Measurements from ENCODE around the gene MINDY3.

Gene MINDY3

DNA sequence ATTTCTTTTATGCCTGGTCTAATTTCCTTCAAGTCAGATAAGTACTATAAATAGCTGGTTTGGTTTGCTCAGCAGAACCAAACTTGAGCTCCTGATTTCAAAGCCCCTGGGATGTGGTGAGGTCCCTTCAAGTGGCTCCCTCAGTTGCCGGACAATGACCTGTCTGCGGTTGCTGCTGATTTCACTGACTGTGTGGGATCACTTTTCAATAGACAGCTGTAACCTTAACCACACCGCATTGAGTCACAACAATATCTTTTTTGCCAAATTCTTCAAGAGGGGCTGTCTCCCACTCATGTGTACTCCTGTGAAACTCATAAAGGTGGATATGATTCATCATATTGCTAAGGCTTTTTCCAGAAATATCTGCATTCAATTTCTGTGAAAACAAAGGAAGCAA, 117.5 kb downstream of the MINDY3 start:
- Histone ChIP-seq H3K9ac (no peak overlapping the region), H3K27ac (no peak overlapping the region), H3K36me3 (no peaks in the 10 kb centered on the region), H4K20me1 (no peaks in the 10 kb centered on the region), H3K4me3 (no peak overlapping the region), H3K4me2 (no peak overlapping the region), H3K9me3 (replicated peaks in 1 of 11) (no peaks in the 10 kb centered on the region), H3K4me1 (peaks cover 0 to 18% (median 16%) of the 10 kb centered on the region in 10 experiments; a peak in 12 of 20 replicates), H3K27me3 (no peaks in the 10 kb centered on the region)
- TF ChIP-seq Cebpa-rat (IDR thresholded peaks at IDR 0.05): no peak

DNA sequence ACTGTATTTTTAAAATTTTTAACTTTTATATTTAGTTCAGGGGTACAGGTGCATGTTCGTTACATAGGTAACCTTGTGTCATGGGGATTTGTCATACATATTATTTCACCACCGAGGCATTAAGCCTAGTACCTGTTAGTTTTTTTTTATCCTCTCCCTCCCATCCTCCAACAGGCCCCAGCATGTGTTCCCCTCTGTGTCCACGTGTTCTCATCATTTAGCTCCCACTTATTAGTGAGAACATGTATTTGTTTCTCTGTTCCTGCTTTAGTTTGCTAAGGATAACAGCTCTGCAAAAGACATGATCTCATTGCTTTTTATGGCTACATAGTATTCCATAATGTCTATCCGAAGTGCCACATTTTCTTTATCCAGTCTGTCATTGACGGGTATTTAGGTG, 118.2 kb downstream of the MINDY3 start:
- Histone ChIP-seq H3K4me1 (peaks cover 0 to 10% (median 9%) of the 10 kb centered on the region in 10 experiments; a peak in 12 of 20 replicates), H3K4me3 (no peak overlapping the region), H3K27ac (no peak overlapping the region), H3K4me2 (no peak overlapping the region), H3K9me3 (replicated peaks in 1 of 11) (0 out of 22 replicates have a peak, but pooled peaks cover 0 to 4% (median 0%) of the 10 kb centered on the region in 11 experiments), H3K9ac (no peak overlapping the region), H4K20me1 (no peaks in the 10 kb centered on the region), H3K27me3 (no peaks in the 10 kb centered on the region), H3K36me3 (no peaks in the 10 kb centered on the region)
- TF ChIP-seq Cebpa-rat (IDR thresholded peaks at IDR 0.05): no peak

DNA sequence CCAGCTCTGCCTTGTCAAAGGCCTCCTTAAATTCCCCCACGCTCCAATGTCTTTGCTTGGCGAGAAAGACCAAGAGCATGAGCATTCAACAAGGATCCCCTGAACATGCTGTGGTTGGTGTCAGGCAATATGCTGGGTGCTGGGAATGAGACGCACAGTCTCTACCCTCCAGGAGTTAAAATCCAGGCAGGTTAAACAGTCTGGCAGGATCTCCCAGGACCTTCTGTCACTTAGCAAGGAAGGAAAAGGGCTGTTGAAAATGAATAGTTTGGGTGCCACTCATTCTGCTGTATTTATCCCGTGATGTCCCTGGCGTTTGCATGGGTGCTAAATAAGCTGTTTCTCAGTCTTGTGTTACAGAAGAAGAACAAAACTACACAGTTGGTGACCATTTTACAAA, 118.7 kb downstream of the MINDY3 start:
- Histone ChIP-seq H4K20me1 (no peaks in the 10 kb centered on the region), H3K9ac (no peak overlapping the region), H3K9me3 (replicated peaks in 1 of 11) (0 out of 22 replicates have a peak, but pooled peaks cover 0 to 4% (median 0%) of the 10 kb centered on the region in 11 experiments), H3K4me2 (no peak overlapping the region), H3K4me1 (peaks cover 0 to 5% (median 4%) of the 10 kb centered on the region in 10 experiments; a peak in 12 of 20 replicates), H3K4me3 (no peak overlapping the region), H3K27me3 (no peaks in the 10 kb centered on the region), H3K36me3 (no peaks in the 10 kb centered on the region), H3K27ac (no peak overlapping the region)
- no peak for TF ChIP-seq Cebpa-rat (IDR thresholded peaks at IDR 0.05)

DNA sequence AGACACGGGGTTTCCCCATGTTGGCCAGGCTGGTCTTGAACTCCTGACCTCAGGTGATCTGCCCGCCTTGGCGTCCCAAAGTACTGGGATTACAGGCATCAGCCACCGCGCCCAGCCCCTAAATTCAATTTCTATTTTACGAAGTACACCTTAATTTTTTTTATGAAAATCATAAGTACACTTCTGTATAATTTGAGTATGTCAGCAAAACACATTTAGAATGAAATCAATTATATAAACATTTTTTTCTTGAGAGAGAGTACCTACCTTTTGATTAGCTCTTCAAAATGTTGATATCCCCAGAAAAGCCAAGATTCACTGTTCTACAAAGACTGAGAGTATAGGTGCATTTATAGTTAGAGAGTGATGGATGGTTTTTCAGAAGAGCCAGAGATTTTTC, 120.0 kb downstream of the MINDY3 start:
- Histone ChIP-seq H3K4me3 (no peak overlapping the region), H3K27ac (no peak overlapping the region), H3K27me3 (no peaks in the 10 kb centered on the region), H3K36me3 (no peaks in the 10 kb centered on the region), H3K9me3 (replicated peaks in 1 of 11) (0 out of 22 replicates have a peak, but pooled peaks cover 0 to 4% (median 0%) of the 10 kb centered on the region in 11 experiments), H4K20me1 (no peaks in the 10 kb centered on the region), H3K4me2 (no peak overlapping the region), H3K4me1 (no peaks in the 10 kb centered on the region), H3K9ac (no peak overlapping the region)
- TF ChIP-seq Cebpa-rat (IDR thresholded peaks at IDR 0.05): no peak

DNA sequence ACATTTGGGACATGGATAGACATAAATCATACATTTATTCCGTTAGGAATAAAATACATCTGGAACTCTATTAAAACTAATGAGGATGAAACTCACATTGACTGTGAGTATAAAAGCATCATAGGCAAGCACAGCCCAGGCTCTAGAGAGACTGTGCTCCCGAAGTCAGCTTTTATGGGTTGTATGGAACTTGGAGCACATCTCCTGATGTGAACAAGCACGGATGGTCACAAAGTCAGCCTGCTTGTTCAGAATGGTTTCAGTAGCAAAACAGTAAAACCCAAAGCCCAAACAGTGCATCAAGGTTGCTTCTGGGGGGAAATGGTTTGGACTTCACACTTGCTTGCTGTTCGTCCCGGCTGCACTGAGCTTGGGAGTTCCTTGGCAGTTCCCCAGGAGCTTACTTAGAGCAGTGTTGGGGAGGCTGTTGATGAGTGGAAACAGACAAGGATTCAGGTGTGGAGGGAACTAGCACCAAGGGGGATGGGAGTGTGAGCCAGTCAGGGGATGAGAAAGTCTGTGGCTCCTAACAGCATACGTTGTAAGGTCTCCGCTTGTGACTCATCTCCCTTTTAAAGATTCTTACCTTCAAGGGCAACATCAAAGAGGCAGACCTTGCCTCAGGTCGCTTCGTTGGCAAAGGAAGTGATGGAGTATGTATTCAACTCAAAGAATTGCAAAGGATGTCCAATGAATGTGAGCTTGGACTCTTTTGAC, 120.9 kb downstream of the MINDY3 start:
- Histone ChIP-seq H3K4me3 (no peak overlapping the region), H4K20me1 (no peaks in the 10 kb centered on the region), H3K4me2 (no peak overlapping the region), H3K36me3 (no peaks in the 10 kb centered on the region), H3K9me3 (replicated peaks in 1 of 11) (0 out of 22 replicates have a peak, but pooled peaks cover 0 to 4% (median 0%) of the 10 kb centered on the region in 11 experiments), H3K27ac (no peak overlapping the region), H3K9ac (no peak overlapping the region), H3K27me3 (no peaks in the 10 kb centered on the region), H3K4me1 (no peaks in the 10 kb centered on the region)
- TF ChIP-seq Cebpa-rat (IDR thresholded peaks at IDR 0.05): no peak

DNA sequence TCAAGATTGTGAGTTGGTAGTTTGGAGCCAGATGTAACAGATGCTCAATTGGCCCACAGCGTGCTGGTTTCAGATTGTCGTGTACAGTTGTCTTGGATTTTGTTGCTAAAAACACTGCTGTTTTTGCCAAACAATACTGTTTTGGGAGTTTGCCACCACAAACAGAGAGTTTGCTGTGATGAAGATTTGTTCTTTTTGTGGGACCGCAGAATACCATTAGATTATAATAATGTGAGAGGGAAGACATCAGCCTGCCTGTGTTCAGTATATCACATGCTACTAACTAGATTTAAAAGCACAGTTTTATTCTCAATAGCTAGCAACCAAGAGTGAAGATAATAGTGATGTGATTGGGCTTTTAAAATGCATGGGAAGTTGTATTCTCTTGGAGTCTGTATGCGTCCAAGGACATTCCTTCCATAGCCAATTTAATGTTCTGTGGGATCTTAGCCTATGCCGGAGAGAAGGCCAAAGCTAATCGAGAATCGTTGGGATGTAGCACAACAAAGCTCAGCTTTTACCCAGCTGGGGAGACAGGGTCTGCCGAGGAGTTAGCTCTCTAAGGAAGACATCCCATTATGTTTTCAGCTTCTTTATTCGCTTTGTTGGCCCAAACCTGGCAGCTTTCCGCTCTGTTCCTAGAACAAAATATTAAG, 121.9 kb downstream of the MINDY3 start:
- Histone ChIP-seq H3K4me3 (no peak overlapping the region), H3K9me3 (replicated peaks in 1 of 11) (peaks cover 0 to 4% (median 0%) of the 10 kb centered on the region in 11 experiments; a peak in 4 of 22 replicates), H3K9ac (no peak overlapping the region), H3K27me3 (no peaks in the 10 kb centered on the region), H3K36me3 (no peaks in the 10 kb centered on the region), H3K27ac (no peak overlapping the region), H4K20me1 (no peaks in the 10 kb centered on the region), H3K4me1 (no peaks in the 10 kb centered on the region), H3K4me2 (no peak overlapping the region)
- no peak for TF ChIP-seq Cebpa-rat (IDR thresholded peaks at IDR 0.05)

DNA sequence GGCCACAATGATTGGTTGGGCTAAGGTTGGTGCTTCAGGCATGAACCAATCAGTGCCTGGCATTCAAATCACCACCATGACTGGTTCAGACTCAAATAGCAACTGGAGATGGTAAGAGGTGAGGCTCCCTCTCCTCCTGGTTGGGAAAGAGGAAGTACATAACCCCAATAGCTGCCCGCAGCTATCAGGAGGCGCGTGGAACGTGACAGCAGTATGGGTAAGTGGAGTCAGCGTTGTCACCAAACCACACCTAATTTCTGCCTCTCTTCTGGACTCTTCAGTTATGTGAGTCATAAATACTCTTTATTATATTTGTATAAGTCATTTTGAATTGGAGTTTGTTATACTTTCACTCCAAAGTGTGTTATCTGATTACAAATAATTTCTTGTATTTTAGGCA, 122.7 kb downstream of the MINDY3 start:
- TF ChIP-seq Cebpa-rat (IDR thresholded peaks at IDR 0.05): no peak
- H3K4me2 ChIP-seq: no peak overlapping the region
- no peaks in the 10 kb centered on the region for H4K20me1 ChIP-seq
- H3K4me3 ChIP-seq: no peak overlapping the region
- H3K9ac ChIP-seq: no peak overlapping the region
- H3K27me3 ChIP-seq: no peaks in the 10 kb centered on the region
- H3K9me3 ChIP-seq (replicated peaks in 1 of 11): peaks cover 0 to 8% (median 0%) of the 10 kb centered on the region in 11 experiments; a peak in 4 of 22 replicates
- no peaks in the 10 kb centered on the region for H3K36me3 ChIP-seq
- H3K4me1 ChIP-seq: no peaks in the 10 kb centered on the region
- no peak overlapping the region for H3K27ac ChIP-seq

DNA sequence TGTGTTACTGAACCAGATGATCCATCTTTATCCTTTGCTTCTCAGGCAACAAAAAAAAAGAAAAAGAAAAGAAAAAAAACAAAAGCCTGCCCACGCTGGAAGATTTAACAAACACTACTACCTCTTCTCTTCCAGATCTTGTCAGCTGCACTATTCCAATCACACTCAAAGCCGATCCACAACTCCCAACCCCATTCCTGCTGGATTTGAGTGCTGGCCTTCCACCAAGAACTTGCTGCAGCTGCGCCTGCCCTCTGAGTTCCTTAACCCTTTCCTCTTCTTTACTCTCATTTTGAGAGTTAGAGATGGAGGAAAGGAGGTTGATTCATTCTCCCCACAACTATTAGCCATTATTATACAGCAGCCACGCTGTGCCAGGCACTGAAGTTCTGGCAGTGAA, 124.5 kb downstream of the MINDY3 start:
- Histone ChIP-seq H3K4me3 (no peak overlapping the region), H3K36me3 (no peaks in the 10 kb centered on the region), H3K4me2 (no peak overlapping the region), H3K4me1 (no peaks in the 10 kb centered on the region), H3K9ac (no peak overlapping the region), H3K9me3 (replicated peaks in 1 of 11) (peaks cover 0 to 8% (median 3%) of the 10 kb centered on the region in 11 experiments; a peak in 5 of 22 replicates), H3K27me3 (no peaks in the 10 kb centered on the region), H3K27ac (no peak overlapping the region), H4K20me1 (no peaks in the 10 kb centered on the region)
- TF ChIP-seq Cebpa-rat (IDR thresholded peaks at IDR 0.05): no peak

DNA sequence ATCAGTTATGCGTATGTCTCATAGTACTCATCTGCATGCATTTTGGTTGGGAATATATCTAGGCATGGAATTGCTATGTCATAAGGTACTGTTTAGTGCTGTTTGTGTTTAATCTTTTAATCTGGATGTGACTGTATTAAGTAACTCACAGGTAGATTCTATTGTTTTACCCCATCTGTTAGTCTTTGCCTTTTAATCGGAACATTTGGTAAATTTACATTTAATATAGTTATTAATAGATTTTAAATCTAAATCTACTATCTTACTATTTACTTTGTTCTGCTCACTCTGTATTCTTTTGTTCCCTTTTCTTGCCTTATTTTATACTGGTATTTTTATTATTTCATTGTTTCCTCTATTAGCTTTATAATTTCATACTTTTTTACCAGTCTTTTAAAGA, 130.0 kb downstream of the MINDY3 start:
- Histone ChIP-seq H3K4me2 (no peak overlapping the region), H3K36me3 (no peaks in the 10 kb centered on the region), H3K9ac (no peak overlapping the region), H3K9me3 (replicated peaks in 1 of 11) (peaks cover 0 to 13% (median 4%) of the 10 kb centered on the region in 11 experiments; a peak in 8 of 22 replicates), H4K20me1 (no peaks in the 10 kb centered on the region), H3K27me3 (no peaks in the 10 kb centered on the region), H3K4me1 (peaks cover 0 to 4% (median 3%) of the 10 kb centered on the region in 10 experiments; a peak in 11 of 20 replicates), H3K27ac (no peak overlapping the region), H3K4me3 (no peak overlapping the region)
- TF ChIP-seq Cebpa-rat (IDR thresholded peaks at IDR 0.05): no peak

All from BLaER1 treated with 17β-estradiol and CSF1 and Interleukin-3, amounts not matched to agents 10 nM and 100 nM (cell line).